HG03097 (cell line): ENCODE results near the gene KRT12.
"Not testable (repeated sequence)": the region's sequence is repeated elsewhere in the genome, so short reads cannot be mapped to it uniquely, and the experiment has no call there.

Experiments
- ATAC-seq: cut with Tn5 transposase; IDR thresholded peaks from one replicate; pipeline ENCODE4 v1.9.1; 2021; ENCODE audit not compliant: unreplicated experiment, low FRiP score

Gene KRT12

DNA sequence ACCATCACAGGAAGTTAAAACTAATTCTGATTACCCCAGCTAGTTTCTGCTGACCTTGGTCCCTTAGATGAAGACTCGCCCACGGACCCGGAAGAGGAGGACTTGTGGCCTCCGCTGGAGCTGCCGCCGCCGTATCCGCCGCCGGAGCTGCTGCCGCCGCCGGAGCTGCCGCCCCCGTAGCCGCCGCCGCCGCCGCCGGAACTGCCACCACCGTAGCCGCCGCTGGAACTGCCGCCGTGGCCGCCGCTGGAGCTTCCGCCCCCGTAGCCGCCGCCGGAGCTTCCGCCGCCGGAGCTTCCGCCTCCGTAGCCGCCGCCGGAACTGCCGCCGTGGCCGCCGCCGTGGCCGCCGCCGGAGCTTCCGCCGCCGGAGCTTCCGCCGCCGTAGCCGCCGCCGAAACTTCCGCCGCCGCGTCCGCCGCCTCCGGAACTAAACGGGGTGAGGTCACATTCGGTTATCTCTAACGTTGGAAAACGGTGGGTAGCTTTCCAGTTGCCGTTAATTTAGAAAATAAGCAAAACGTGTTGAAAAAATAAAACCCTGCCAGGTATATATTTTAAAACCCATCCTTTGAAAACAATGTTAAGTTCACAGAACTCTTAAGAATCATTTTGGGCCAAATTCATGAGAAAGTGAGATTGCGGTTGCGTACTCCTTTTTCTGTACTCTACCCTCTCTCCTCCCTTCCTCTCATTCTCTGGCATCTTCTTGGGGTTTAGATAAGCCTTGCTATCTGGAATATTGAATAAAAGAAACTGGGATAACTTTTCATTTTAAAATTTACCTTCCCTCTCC is 48.1 kb downstream of the KRT12 start:
- ATAC-seq = peak; percentile 68

DNA sequence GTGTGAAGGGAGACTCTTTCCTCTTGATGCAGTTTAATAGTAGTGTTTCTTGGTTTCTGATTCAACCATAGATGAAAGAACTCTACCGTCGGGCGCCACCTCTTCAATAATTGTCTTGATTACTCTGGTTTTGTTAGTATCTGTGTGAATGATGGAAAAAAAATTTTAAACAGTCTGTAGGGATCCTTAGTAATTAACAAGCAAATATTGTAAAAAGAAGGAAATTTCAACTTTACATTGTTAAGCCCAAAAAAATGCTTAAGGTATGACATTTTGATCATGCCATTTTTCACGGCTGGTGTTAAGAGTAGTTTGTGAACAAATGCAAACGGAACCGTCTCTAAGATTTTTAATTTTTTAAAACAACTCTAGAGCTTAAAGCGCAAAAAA is 48.7 kb downstream of the KRT12 start:
- ATAC-seq = no peak

DNA sequence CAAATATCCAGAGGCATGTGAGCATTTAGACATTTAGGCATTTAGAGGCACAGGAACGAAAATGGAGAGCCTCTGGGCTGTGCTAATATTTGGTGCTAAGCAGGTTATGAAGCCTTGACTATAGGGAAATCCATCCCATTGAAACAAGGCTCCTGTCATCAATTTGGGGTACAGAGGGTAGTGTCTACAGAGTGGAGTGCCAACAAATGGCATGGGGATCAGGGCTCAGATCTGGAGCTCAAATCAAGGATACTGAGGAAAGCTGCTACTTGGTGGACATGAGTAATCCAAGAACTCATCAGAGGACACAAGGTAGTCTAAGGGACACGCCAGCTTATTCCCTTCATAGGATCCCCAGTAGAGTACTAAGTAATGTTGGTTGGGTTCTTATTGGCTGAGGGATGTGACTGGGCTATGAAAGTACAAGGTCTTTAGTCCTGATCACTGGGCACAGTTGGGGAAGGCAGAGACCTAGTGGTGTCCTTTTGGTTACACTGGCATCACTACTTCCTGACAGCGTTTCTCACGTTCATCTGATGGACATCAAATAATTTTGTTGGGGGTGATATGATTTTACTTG is 49.8 kb downstream of the KRT12 start:
- ATAC-seq = no peak

DNA sequence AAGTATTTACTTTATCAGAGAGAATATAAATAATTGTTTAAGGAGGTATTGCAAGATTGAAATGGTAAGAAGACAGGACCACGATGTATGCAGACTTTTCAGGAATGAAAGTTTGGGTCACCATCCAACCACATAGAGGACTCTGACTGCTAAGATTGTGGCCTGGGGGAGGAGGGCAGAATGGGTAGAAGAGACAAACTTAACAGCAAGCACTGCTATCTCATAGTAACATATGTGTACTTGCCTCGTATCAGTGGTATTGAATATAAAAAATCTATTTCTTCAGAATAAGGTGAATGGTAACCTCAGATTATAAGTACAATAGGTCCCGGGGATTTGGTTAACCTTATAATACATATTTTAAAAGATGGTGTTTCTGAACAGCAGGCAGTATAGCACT is 50.5 kb downstream of the KRT12 start:
- ATAC-seq = no peak

DNA sequence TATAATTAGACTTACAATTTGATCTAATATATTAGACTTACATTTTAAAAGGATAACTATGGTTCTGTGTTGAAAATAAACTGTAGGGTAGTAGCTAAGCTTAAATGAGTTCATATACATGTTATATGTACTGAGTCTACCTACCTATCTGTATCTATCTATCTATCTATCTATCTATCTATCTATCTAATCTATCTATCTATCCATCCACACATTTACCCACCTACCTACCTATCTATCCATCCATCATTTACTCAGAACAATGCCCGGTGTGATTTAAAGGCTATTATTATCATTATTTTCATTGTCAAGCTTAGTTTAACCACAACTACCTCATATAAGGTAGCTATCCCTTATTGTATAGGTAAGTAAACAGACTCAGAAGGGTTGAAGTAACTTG is 51.6 kb downstream of the KRT12 start:
- ATAC-seq = no peak

DNA sequence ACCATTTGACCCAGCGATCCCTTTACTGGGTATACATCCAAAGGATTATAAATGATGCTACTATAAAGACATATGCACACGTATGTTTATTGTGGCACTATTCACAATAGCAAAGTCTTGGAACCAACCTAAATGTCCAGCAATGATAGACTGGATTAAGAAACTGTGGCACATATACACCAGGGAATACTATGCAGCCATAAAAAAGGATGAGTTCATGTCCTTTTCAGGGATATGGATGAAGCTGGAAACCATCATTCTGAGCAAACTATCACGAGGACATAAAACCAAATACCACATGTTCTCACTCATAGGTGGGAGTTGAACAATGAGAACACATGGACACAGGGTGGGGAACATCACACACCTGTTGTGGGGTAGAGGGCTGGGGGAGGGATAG is 52.4 kb downstream of the KRT12 start:
- not testable (repeated sequence) for ATAC-seq

DNA sequence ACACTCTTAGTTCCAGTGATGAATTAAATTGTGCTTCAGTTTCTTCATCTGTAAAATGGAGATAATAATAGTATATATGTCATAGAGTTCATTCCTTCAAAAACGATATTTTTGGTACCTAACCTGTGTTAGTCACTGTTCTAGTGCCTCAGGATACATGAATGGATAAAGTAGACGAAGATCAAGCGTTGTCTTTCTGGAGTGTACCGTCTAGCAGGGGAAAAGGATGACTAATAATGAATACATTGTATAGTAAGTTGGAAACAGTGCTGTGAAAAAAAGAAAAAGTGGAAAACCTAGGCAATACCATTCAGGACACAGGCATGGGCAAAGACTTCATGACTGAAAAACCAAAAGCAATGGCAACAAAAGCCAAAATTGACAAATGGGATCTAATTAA is 53.2 kb downstream of the KRT12 start:
- no peak for ATAC-seq

DNA sequence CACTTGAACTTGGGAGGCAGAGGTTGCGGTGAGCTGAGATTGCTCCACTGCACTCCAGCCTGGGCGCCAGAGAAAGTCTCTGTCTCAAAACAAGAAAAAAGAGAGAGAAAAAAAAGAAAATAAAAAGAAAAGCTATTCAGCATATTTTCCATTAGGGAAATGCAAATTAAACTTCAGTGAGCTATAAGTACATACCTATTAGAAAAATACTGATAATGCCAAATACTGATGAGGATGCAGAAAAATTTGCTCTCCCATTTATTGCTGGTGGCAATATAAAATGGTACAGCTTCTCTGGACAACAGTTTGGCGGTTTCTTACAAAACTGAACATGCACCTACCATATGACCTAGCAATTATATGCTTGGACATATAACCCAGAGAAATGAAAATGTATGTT is 54.4 kb downstream of the KRT12 start:
- no peak for ATAC-seq
